Measurements from ENCODE around the gene ADGRV1. TPM values are rescaled to one million over a fixed set of nuclear protein-coding genes. Genes with fewer than 3 reads are reported as not detected.

ADGRV1 gene
- polyA plus RNA-seq, 3 donors = 0.18 to 0.33 TPM; not detected in 1

GRCh38 chr5:91177639-91178038, 619.0 kb downstream of the ADGRV1 start:
- Histone ChIP-seq H3K27ac (ENCODE audit: low read depth in 1 of 2, low read length in 2 of 2) (no peak overlapping the region), H3K79me2 (ENCODE audit: insufficient read depth, low read length) (no peaks in the 10 kb centered on the region), H3K4me3 (replicated peaks in 1 of 3; ENCODE audit: low read depth in 2 of 3, low read length in 3 of 3) (no peak overlapping the region), H3K4me1 (ENCODE audit: control insufficient read depth in 1 of 2, insufficient read depth in 2 of 2, low read length in 2 of 2) (peaks cover 16 to 30% of the 10 kb centered on the region in 2 donors), H3K27me3 (ENCODE audit: control insufficient read depth in 2 of 2, insufficient read depth in 2 of 2, low read length in 2 of 2) (no peaks in the 10 kb centered on the region), H3K4me2 (replicated peaks; ENCODE audit: extremely low read depth, low read length, poor library complexity, severe bottlenecking) (no peak overlapping the region), H2AFZ (ENCODE audit: insufficient read depth, low read depth, low read length, poor library complexity, severe bottlenecking) (no peak overlapping the region), H3K9me3 (replicated peaks in 1 of 2; ENCODE audit: control insufficient read depth in 1 of 2, insufficient read depth in 1 of 2, low read length in 2 of 2) (no peaks in the 10 kb centered on the region), H4K20me1 (ENCODE audit: insufficient read depth, low read length) (no peaks in the 10 kb centered on the region), H3K9ac (ENCODE audit: insufficient read depth, low read length, poor library complexity, severe bottlenecking) (no peak overlapping the region), H3K36me3 (replicated peaks in 1 of 2; ENCODE audit: control insufficient read depth in 1 of 2, insufficient read depth in 2 of 2, low read length in 2 of 2) (no peaks in the 10 kb centered on the region)
- intact Hi-C loops (cut with micrococcal nuclease) = no loop called here
- peaks cover 0 to 1% of the 10 kb centered on the region in 2 donors for H3K36me3 Mint-ChIP-seq
- no peak for DNase-seq
- peaks cover 28% of the 10 kb centered on the region for H3K4me1 Mint-ChIP-seq
- TF ChIP-seq CTCF (IDR thresholded peaks at IDR 0.05) = no peak
- H3K9me3 Mint-ChIP-seq = peaks cover 0 to 5% (median 2%) of the 10 kb centered on the region in 7 donors
- peaks cover 0 to 3% (median 0%) of the 10 kb centered on the region in 3 donors for H3K27me3 Mint-ChIP-seq (ENCODE audit: low read depth in 3 of 3)
- H3K27ac Mint-ChIP-seq = no peak overlapping the region
- 100% methylated on average over 2 of the region's 3 CpGs for WGBS (ENCODE audit: insufficient coverage)
- no peak overlapping the region for H3K4me3 Mint-ChIP-seq

- peaks cover 0 to 2% (median 0%) of the 10 kb centered on the region in 3 donors for H3K27me3 Mint-ChIP-seq (ENCODE audit: low read depth in 3 of 3)
- Histone ChIP-seq H3K9me3 (replicated peaks in 1 of 2; ENCODE audit: control insufficient read depth in 1 of 2, insufficient read depth in 1 of 2, low read length in 2 of 2) (no peaks in the 10 kb centered on the region), H3K9ac (ENCODE audit: insufficient read depth, low read length, poor library complexity, severe bottlenecking) (no peak overlapping the region), H4K20me1 (ENCODE audit: insufficient read depth, low read length) (no peaks in the 10 kb centered on the region), H3K79me2 (ENCODE audit: insufficient read depth, low read length) (no peaks in the 10 kb centered on the region), H3K36me3 (replicated peaks in 1 of 2; ENCODE audit: control insufficient read depth in 1 of 2, insufficient read depth in 2 of 2, low read length in 2 of 2) (no peaks in the 10 kb centered on the region), H3K4me3 (replicated peaks in 1 of 3; ENCODE audit: low read depth in 2 of 3, low read length in 3 of 3) (no peak overlapping the region), H3K27ac (ENCODE audit: low read depth in 1 of 2, low read length in 2 of 2) (no peak overlapping the region), H3K27me3 (ENCODE audit: control insufficient read depth in 2 of 2, insufficient read depth in 2 of 2, low read length in 2 of 2) (no peaks in the 10 kb centered on the region), H3K4me1 (ENCODE audit: control insufficient read depth in 1 of 2, insufficient read depth in 2 of 2, low read length in 2 of 2) (peaks cover 24 to 38% of the 10 kb centered on the region in 2 donors), H2AFZ (ENCODE audit: insufficient read depth, low read depth, low read length, poor library complexity, severe bottlenecking) (no peak overlapping the region), H3K4me2 (replicated peaks; ENCODE audit: extremely low read depth, low read length, poor library complexity, severe bottlenecking) (no peak overlapping the region)
- peaks cover 0 to 5% (median 2%) of the 10 kb centered on the region in 7 donors for H3K9me3 Mint-ChIP-seq
- peak in 1 of 3 donors; percentile 25 for DNase-seq
- peaks cover 36% of the 10 kb centered on the region for H3K4me1 Mint-ChIP-seq
- TF ChIP-seq CTCF (IDR thresholded peaks at IDR 0.05) = no peak
- no peaks in the 10 kb centered on the region for H3K36me3 Mint-ChIP-seq
- H3K4me3 Mint-ChIP-seq = no peak overlapping the region
- peak overlapping the region in 1 of 7 donors; percentile 66 for H3K27ac Mint-ChIP-seq
- intact Hi-C loops (cut with micrococcal nuclease) = no loop called here
- WGBS (ENCODE audit: insufficient coverage) = no CpG with 5 or more reads among the region's 2 CpGs
These were observed 619.9 kb downstream of the ADGRV1 start for GRCh38 chr5:91178461-91178860.

Data from CD14-positive monocyte (primary cell).